Motor neuron (in vitro differentiated cells): ENCODE data around the gene PRKAR1B. TPM values are rescaled to one million over a fixed set of nuclear protein-coding genes. Genes with fewer than 3 reads are reported as not detected.

Experiments
- ATAC-seq, 8 experiments: fragments of 200-7000 bp; cut with Tn5 transposase; replicated peaks in 6 of 8; 2 replicates each; pipeline ENCODE4 v1.8.0; 2021; ENCODE audit warnings: mild to moderate bottlenecking in 8 of 8, moderate library complexity in 8 of 8
- H3K27ac ChIP-seq, 2 donors: fragments of 250-450 bp; sonication (Bioruptor Pico); 2 replicates each; pipeline ENCODE4 v1.9.0; 2021; ENCODE audit warnings: antibody characterized with exemption in 2 of 2, mild to moderate bottlenecking in 2 of 2, moderate library complexity in 1 of 2
- H3K4me1 ChIP-seq, 2 donors: fragments of 250-450 bp; sonication (Bioruptor Pico); replicated peaks in 1 of 2; 2 replicates each; pipeline ENCODE4 v1.6.1; 2021; ENCODE audit warnings: antibody characterized with exemption in 2 of 2, mild to moderate bottlenecking in 2 of 2, moderate library complexity in 1 of 2
- H3K4me3 ChIP-seq, 5 donors: fragments of 250-450 bp; sonication (Bioruptor Pico); 2 replicates each; pipeline ENCODE4 v1.9.0; 2021; ENCODE audit warnings: antibody characterized with exemption in 5 of 5, mild to moderate bottlenecking in 5 of 5, moderate library complexity in 4 of 5
- WGBS, 10 experiments: fragments of 450-650 bp; shearing (Covaris generic); methylation state at CpG; one replicate each; pipeline ENCODE4 v1.0.0; 2022; 5-methylcytosine and 5-hydroxymethylcytosine counted together
- in situ Hi-C, 9 experiments: fragments of 400-800 bp; cut with MboI; loops; one replicate each; pipeline ENCODE4 v1.15.0; 2021; ENCODE audit warnings: low sequenced_read_pairs in 9 of 9, low pct_unique_long_range_greater_than_20kb in 2 of 9; ENCODE audit not compliant: unreplicated experiment in 9 of 9
- total RNA-seq, 8 experiments: library from RNA; unstranded; fragments of 300-600 nt; gene quantifications; 2 replicates each; pipeline versions ENCODE4 v1.2.3 to v1.2.4, GENCODE V29; 2022

Gene PRKAR1B
- total RNA-seq, 8 experiments from 2014 or later, result 14.3 to 42.2 (median 19.0) TPM

DNA sequence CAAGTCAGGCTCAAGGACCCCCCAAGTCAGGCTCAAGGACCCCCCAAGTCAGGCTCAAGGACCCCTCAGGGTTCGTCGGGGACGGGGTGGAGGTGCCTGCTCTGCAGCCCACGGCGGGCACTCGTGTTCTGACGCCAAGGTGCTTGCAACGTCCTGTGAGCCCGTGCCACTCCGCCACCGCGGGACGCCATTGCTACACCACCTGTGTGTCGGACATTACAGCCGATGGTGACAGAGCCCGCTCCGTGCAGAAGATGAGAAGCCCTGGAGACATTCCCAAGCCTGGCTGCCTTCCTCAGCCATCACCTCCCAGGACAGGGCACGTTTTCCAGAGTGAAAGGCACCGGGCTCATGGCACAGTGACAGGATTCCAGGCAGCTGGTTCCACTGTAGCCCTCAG is 98.3 kb downstream of the PRKAR1B start:
- Histone ChIP-seq H3K4me1 (peaks cover 0 to 3% of the 10 kb centered on the region in 2 donors), H3K4me3 (no peak overlapping the region), H3K27ac (no peak overlapping the region)
- in situ Hi-C loops, result no loop called here
- 40 to 80% methylated on average over 1 to 3 of the region's 19 CpGs; no CpG with 5 or more reads in 8 of the 10 experiments for WGBS, 10 experiments
- no peak for ATAC-seq

DNA sequence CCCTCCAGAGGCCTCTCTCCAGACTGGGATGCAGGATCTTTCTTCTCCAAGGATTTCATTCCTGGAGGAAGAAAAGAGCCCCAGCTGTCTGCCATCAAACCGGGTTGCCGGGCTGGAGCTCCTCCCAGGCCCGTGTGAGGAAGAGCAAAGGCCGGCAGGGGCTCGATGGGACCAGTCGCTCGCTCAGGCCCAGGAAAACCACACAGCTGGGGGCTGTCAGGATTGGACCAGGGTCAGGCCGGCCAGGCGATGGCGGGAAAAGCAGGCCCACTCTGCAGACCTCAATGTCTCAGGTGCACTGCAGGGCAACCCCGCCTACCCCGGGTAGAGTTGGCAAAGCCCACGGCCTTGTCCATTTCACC is 98.7 kb downstream of the PRKAR1B start:
- Histone ChIP-seq H3K4me1 (peaks cover 0 to 3% of the 10 kb centered on the region in 2 donors), H3K27ac (no peak overlapping the region), H3K4me3 (no peak overlapping the region)
- 40 to 90% (median 60%) methylated on average over 1 to 4 of the region's 13 CpGs; no CpG with 5 or more reads in 7 of the 10 experiments for WGBS, 10 experiments
- no peak for ATAC-seq
- in situ Hi-C loops, result no loop called here

DNA sequence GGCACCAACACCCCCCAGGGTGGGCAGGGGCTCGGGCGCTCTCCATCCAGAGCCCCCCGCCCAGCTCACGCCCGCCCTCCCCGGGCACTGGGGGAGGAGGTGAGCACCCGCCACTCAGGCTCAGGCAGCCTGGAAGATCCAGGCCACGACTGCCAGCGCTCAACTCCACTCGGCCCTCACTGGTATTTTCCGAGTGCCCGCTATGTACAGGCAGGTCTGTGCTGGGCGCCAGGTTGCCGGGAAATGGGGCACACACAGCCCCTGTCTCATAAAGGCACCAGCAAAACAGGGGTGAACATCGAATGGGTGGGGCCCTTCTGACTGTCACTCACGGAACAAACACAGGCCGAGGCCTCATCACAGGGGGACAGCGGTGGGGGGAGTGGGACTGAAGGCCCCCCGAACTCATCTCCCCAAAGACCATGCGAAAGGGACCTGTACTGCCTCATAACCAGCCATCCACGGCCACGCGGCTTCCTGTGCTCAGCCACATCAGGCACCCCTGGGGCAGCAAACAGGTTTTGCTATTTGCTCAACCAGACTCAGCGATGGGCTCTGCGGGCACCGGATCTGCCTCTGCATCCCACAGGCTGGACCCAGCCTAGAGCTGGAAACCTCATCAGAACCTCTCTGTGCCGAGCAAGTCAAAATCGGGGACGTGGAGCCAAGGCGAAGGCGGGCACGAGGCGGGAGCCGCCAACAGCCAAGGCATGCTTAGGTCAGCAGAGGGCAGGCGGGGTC is 99.2 kb downstream of the PRKAR1B start:
- in situ Hi-C loops, result no loop called here
- WGBS, 10 experiments, result 90 to 100% (median 93%) methylated on average over 2 to 4 of the region's 35 CpGs; no CpG with 5 or more reads in 7 of the 10 experiments
- no peak for ATAC-seq
- Histone ChIP-seq H3K27ac (no peak overlapping the region), H3K4me1 (peaks cover 0 to 3% of the 10 kb centered on the region in 2 donors), H3K4me3 (no peak overlapping the region)

DNA sequence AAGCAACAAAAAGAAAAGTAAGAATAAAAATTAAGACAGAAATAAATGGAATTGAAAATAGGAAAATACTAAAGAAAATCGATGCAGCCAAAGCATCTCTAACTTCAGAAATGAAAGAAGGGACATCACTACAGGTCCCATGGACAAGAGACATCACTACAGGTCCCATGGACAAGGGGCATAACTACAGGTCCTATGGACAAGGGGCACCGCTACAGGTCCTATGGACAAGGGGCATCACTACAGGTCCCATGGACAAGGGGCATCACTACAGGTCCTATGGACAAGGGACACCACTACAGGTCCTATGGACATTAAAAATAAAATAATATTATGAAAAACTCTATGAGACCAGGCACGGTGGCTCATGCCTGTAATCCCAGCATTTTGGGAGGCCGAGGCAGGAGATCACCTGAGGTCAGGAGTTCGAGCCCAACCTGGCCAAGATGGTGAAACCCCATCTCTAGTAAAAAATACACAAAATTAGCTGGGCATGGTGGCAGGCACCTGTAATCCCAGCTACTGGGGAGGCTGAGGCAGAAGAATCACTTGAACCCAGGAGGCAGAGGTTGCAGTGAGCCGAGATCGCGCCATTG is 101.6 kb downstream of the PRKAR1B start:
- ATAC-seq, result no peak
- Histone ChIP-seq H3K4me1 (no peaks in the 10 kb centered on the region), H3K27ac (no peak overlapping the region), H3K4me3 (no peak overlapping the region)
- 54 to 100% (median 91%) methylated on average over 1 to 6 of the region's 8 CpGs; no CpG with 5 or more reads in 1 of the 10 experiments for WGBS, 10 experiments
- in situ Hi-C loops, result no loop called here

DNA sequence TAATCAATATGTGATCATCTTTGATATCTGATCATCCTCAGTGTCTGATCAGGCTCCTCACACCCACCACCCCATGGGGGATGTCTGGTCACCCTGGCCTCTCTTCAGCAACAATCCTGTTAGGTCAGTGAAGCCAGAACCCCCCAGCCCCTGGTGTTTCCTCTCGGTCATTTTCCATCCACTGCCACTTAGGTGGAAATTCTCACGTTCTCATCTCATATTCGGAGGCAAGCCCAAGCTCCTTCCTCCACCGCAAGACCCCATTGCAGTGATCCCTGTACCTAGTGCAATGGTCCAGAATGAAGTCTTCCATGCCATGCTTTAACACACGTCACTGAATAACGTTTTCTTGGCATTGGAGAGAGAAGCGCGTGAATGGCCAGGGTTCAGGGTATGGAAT is 103.6 kb downstream of the PRKAR1B start:
- Histone ChIP-seq H3K4me1 (no peaks in the 10 kb centered on the region), H3K27ac (no peak overlapping the region), H3K4me3 (no peak overlapping the region)
- WGBS, 10 experiments, result 42 to 90% (median 80%) methylated on average over 1 to 6 of the region's 8 CpGs; no CpG with 5 or more reads in 1 of the 10 experiments
- in situ Hi-C loops, result no loop called here
- ATAC-seq, result no peak

DNA sequence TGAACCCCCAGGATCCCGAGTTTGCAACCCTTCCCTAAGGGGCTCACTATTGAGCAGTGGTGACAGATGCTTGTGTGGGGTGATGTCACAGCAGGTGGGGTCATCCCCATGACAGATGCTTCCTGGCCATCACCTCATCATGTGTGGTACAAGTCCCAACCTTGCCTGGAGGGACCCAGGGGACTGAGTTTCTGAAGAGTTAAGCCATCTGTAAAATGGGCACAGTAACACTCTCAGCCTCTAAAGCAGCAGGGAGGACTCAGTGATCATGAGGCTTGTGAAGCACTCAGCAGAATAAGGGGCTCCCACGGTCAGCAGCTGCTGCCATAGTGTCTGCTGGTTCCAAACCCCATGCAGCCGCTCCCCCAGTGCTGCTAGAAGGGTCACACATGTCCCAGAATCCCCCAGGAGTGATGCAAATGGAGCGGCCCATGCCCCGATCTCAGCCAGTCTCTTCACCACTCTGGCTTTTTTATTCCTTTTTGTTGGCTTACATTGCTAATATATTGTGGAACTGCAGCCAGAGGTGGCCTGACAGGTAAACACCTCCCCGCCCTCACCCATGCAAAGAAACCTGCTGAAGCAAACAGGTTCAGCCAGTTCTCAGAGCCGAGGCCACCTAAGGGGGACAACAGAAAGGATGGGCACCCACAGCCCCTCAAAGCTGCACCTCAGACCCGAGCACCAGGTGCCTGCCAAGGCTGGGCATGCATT is 105.4 kb downstream of the PRKAR1B start:
- in situ Hi-C loops, result no loop called here
- no peak for ATAC-seq
- WGBS, 10 experiments, result 0 to 96% (median 67%) methylated on average over 1 to 6 of the region's 8 CpGs; no CpG with 5 or more reads in 3 of the 10 experiments
- Histone ChIP-seq H3K4me1 (no peaks in the 10 kb centered on the region), H3K27ac (no peak overlapping the region), H3K4me3 (no peak overlapping the region)

DNA sequence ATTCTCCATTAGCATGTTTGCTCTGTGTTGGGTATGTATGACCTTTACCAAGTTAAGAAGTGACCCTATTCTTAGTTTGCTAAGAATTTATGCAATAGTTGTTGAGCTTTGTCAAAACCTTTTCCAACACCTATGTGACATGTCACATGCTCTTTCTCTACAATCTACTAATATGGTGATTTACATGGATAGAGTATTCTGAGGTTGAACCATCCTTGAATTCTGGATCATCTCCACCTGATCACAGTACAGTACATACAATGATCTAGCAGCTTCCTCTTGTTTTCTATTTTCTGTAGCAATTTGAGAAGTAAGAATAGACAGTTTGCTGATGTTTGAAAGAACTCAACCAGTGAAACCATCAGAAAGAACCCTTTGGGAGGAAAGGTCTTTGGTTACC is 106.2 kb downstream of the PRKAR1B start:
- in situ Hi-C loops, result no loop called here
- Histone ChIP-seq H3K27ac (no peak overlapping the region), H3K4me1 (no peaks in the 10 kb centered on the region), H3K4me3 (no peak overlapping the region)
- no peak for ATAC-seq

DNA sequence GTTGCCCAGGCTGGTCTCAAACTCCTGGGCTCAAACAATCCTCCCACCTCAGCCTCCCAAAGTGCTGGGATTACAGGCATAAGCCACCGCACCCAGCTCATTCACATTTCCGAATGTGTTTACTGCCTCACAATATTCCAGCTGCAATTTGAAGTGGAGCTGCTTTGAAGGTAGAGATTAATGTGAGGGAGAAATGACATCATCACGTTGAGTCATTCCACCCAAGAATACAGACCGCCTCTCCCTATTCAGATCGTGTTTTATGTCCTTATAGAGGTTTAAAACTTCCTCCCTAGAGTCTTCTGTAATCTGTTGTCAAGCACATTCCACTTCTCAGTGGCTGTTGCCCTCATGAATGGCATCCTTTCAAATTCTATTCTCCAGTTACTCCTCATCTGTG is 107.0 kb downstream of the PRKAR1B start:
- in situ Hi-C loops, result no loop called here
- H3K4me3 ChIP-seq, result no peak overlapping the region
- 0 to 77% (median 37%) methylated on average over 1 to 4 of the region's 5 CpGs; no CpG with 5 or more reads in 2 of the 10 experiments for whole genome bisulfite sequencing, 10 experiments
- no peak overlapping the region for H3K27ac ChIP-seq
- ATAC-seq, result peak; percentile 68 to 99 (median 92)
- H3K4me1 ChIP-seq, result no peaks in the 10 kb centered on the region

DNA sequence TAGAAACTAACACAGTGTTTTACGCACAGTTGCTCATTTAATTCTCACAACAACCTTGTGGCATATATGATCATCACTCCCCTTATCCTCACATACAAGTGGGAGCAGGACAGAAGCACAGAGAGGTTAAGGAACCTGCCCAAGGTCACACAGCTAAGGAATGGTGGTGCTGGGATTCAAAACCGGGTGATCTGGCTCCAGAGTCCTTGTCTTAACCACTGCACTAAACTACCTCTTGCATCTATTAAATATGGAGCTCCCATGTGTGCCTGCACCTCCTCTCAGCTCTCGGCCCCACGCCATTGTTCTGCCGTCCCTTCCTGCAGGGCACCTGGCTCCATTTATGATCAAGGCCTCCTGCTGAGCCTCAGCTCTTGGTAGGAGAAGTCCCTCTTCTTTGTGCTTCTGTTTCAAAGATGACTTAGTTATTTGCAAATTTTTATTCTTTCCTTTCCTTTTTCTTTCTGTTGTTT is 107.7 kb downstream of the PRKAR1B start:
- H3K27ac ChIP-seq, result no peak overlapping the region
- WGBS, 10 experiments, result 65 to 100% (median 94%) methylated on average over 1 to 4 of the region's 5 CpGs; no CpG with 5 or more reads in 2 of the 10 experiments
- H3K4me3 ChIP-seq, result no peak overlapping the region
- no peaks in the 10 kb centered on the region for H3K4me1 ChIP-seq
- no peak for ATAC-seq
- in situ Hi-C loops, result no loop called here

DNA sequence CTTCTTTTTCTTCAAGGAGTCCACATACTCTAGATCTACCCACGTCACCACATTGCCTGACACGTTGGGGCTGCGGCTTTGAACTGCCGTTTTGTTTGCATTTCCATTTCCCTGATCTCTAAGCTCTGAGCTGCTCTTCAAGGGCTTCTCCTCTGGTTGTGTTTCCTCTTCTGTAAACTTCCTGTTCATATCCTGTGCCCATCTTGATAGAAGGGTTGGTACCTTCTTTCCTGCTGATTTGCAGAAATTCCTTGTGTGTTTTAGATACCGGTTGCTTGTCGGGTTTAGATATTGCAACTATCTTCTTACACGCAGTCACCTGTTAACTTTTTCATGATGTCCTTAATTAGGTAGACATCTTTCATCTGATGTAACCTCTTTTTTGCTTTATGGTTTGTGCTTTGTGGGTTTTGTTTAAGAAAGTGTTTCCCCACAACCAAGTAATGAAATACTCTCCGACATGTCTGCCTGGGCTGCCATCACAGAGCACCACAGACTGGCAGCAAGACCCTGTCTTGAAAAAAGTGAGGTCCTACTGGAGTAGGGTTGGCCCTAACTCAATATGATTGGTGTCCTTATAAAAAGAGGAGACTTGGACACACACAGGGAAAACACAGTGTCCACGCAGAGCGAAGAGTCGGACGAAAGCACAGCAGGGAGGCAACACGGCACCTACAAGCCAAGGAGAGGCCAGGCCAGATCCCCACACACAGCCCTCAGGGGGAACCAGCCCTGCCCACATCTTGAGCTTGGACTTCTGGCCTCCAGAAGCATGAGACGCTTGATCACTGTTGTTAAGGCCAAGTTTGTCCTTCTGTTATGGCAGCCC is 108.3 kb downstream of the PRKAR1B start:
- no peak overlapping the region for H3K4me3 ChIP-seq
- no peaks in the 10 kb centered on the region for H3K4me1 ChIP-seq
- in situ Hi-C loops, result no loop called here
- no peak overlapping the region for H3K27ac ChIP-seq
- no peak for ATAC-seq
- 84 to 100% (median 96%) methylated on average over 4 to 13 of the region's 14 CpGs; no CpG with 5 or more reads in 1 of the 10 experiments for WGBS, 10 experiments

DNA sequence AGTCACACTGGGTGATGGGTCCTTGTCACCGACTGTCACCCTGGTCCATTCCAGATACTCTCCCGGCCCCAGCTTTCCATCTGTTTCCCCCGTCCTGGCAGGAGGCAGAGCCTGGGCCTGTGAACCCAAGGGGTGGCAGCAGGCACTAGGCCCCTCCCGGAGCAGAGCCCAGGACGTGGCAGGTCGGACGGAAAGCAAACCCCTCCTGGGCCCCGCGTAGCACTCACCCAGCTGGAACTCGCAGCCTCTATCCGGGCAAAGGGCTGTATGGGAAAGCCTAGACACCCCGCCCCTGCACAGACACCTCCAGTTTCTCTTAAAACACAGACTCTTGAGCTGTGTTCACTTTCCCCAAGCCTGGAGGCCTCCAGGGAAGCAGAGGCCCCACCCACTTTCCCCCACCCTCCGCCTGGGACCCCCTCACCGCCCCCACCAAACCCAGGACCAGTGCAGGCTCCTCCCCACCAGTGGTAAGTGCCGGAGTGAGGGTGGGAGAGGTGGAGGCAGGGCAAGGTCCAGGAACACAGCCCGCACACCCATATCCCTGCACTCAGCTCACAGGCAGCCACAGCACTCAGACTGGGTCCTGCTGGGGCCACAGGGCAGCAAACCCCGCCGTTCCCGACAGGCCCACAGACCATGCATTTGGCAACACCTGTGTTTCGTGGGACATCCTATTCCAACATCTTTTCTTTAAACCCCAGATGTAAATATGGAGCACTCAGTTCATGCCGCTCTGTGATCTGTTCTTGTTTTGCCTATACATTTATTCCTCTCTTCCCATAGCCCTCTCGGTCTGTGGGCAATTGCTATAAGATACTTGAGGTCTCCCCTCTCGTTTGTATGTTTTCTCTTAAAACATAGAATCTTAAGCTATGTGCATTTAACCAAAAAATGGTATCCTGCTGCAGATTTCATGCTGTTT is 109.2 kb downstream of the PRKAR1B start:
- H3K4me3 ChIP-seq, result no peak overlapping the region
- H3K27ac ChIP-seq, result no peak overlapping the region
- in situ Hi-C loops, result no loop called here
- no peaks in the 10 kb centered on the region for H3K4me1 ChIP-seq
- 60 to 100% (median 85%) methylated on average over 2 to 7 of the region's 23 CpGs; no CpG with 5 or more reads in 2 of the 10 experiments for WGBS, 10 experiments
- ATAC-seq, result no peak
